CD4-positive, alpha-beta T cell (primary cell): ENCODE data around the gene RASA4B. TPM values are rescaled to one million over a fixed set of nuclear protein-coding genes. Genes with fewer than 3 reads are reported as not detected.
"Not testable (repeated sequence)": the region's sequence is repeated elsewhere in the genome, so short reads cannot be mapped to it uniquely, and the experiment has no call there.

ENCODE experiments used
- ATAC-seq: fragments of 200-7000 bp; cut with Tn5 transposase; one replicate; pipeline ENCODE4 v1.10.0; 2022; ENCODE audit warnings: mild to moderate bottlenecking; ENCODE audit not compliant: poor library complexity
- CTCF ChIA-PET: fragments of 350-600 bp; sonication (Branson Sonifier 250); formaldehyde crosslinking; loops from one replicate; lab custom pipeline; 2021; ENCODE audit warnings: antibody characterized with exemption, inconsistent platforms; lab: Charles Lee
- POLR2A ChIA-PET: fragments of 350-600 bp; sonication (Branson Sonifier 250); formaldehyde crosslinking; loops from one replicate; lab custom pipeline; 2021; ENCODE audit warnings: antibody characterized with exemption, inconsistent platforms; lab: Charles Lee
- DNase-seq, 14 experiments: peaks; one replicate each; pipeline ENCODE4 v3.0.0-alpha.2; 2013 to 2020; ENCODE audit warnings: mixed read lengths in 2 of 14
- H3K27ac ChIP-seq, 2 donors: one replicate each; pipeline versions ENCODE4 v1.5.1 to v1.7.0; 2013; ENCODE audit warnings: low read length in 2 of 2, low read depth in 1 of 2, mild to moderate bottlenecking in 1 of 2
- H3K27me3 ChIP-seq, 2 experiments: 1 replicate in 1 of 2; 2 replicates in 1 of 2; pipeline versions ENCODE4 v1.6.1 to v1.7.0; 2013; ENCODE audit warnings: low read length in 2 of 2, control low read depth in 1 of 2, mild to moderate bottlenecking in 1 of 2, moderate library complexity in 1 of 2; ENCODE audit not compliant: insufficient read depth in 2 of 2, control insufficient read depth in 1 of 2
- H3K36me3 ChIP-seq: one replicate; pipeline ENCODE4 v1.6.1; 2013; ENCODE audit warnings: low read length, control low read depth; ENCODE audit not compliant: insufficient read depth
- H3K4me1 ChIP-seq: one replicate; pipeline ENCODE4 v1.6.1; 2013; ENCODE audit warnings: low read length, control low read depth; ENCODE audit not compliant: insufficient read depth
- H3K4me3 ChIP-seq: one replicate; pipeline ENCODE4 v1.5.1; 2013; ENCODE audit warnings: mild to moderate bottlenecking, low read length, moderate library complexity
- H3K9me3 ChIP-seq, 2 experiments: 1 replicate in 1 of 2; 2 replicates in 1 of 2; pipeline versions ENCODE4 v1.6.1 to v1.7.0; 2013; ENCODE audit warnings: low read length in 2 of 2, mild to moderate bottlenecking in 2 of 2, control low read depth in 1 of 2, moderate library complexity in 1 of 2; ENCODE audit not compliant: control insufficient read depth in 1 of 2, insufficient read depth in 1 of 2
- H3K27ac Mint-ChIP-seq: one replicate; pipeline ENCODE4 v1.8.0; 2020; ENCODE audit warnings: mixed read lengths
- H3K27me3 Mint-ChIP-seq: one replicate; pipeline ENCODE4 v1.8.0; 2021; ENCODE audit warnings: mixed read lengths
- H3K36me3 Mint-ChIP-seq: one replicate; pipeline ENCODE4 v1.8.0; 2021; ENCODE audit warnings: low read depth, mixed read lengths
- H3K4me1 Mint-ChIP-seq: one replicate; pipeline ENCODE4 v1.8.0; 2021; ENCODE audit warnings: low read depth, mixed read lengths
- H3K4me3 Mint-ChIP-seq: one replicate; pipeline ENCODE4 v1.8.0; 2020; ENCODE audit warnings: mild to moderate bottlenecking, mixed read lengths
- H3K9me3 Mint-ChIP-seq: one replicate; pipeline ENCODE4 v1.8.0; 2020; ENCODE audit warnings: mixed read lengths
- intact Hi-C, 2 experiments: fragments of 100-400 bp; cut with DNase I in 1 of 2; cut with micrococcal nuclease in 1 of 2; formaldehyde crosslinking; loops; one replicate each; pipeline versions ENCODE4 v1.15.1 to v1.9.0; 2023 to 2025; cut with DNase I, micrococcal nuclease
- polyA plus RNA-seq, 2 donors: library from polyadenylated mRNA; unstranded; fragments of 120-200 nt; gene quantifications; one replicate each; pipeline ENCODE4 v1.2.1, GENCODE V29; 2013
- total RNA-seq, 174 experiments: library from RNA in 2 of 174; stranded (reverse) in 2 of 174; gene quantifications; one replicate each; pipeline ENCODE4 v1.2.3 and lab custom pipeline; 2021 to 2026

The RASA4B gene
- total RNA-seq (10 to 100 TPM; 31.9 to 40.7 TPM), total RNA-seq (lab: John Stamatoyannopoulos, UW) (0.51 to 10.1 (median 2.8) reads per million in 172 experiments)
- 19.2 TPM for polyA plus RNA-seq (2013, experiment 1 of 2)
- 27.0 TPM for polyA plus RNA-seq (2013, experiment 2 of 2)

- H3K4me1 Mint-ChIP-seq, H3K36me3 Mint-ChIP-seq, H3K36me3 ChIP-seq, H3K4me3 Mint-ChIP-seq, H3K27me3 ChIP-seq, CTCF ChIA-PET, H3K27ac Mint-ChIP-seq, H3K9me3 Mint-ChIP-seq, H3K4me1 ChIP-seq, H3K9me3 ChIP-seq, H3K27me3 Mint-ChIP-seq, intact Hi-C loops, H3K27ac ChIP-seq, POLR2A ChIA-PET: not testable (repeated sequence)
- ATAC-seq, result peak; percentile 100
- H3K4me3 ChIP-seq, result peak within 1 kb of the TSS; percentile 16
- peak in 6 of 14 experiments; percentile 3 to 59 (median 29) for DNase-seq
These were observed at the start of gene RASA4B for GRCh38 chr7:102517550-102518147. TSS of gene RASA4B (minus strand) at chr7:102517777. CDS start at chr7:102517710, 67 bp downstream.

- H3K9me3 ChIP-seq, H3K27ac ChIP-seq, CTCF ChIA-PET, H3K27me3 ChIP-seq, H3K36me3 Mint-ChIP-seq, H3K27ac Mint-ChIP-seq, POLR2A ChIA-PET, H3K4me3 ChIP-seq, H3K36me3 ChIP-seq, H3K27me3 Mint-ChIP-seq, H3K9me3 Mint-ChIP-seq, ATAC-seq, H3K4me3 Mint-ChIP-seq, H3K4me1 Mint-ChIP-seq, intact Hi-C loops, DNase-seq, H3K4me1 ChIP-seq: not testable (repeated sequence)
These were observed 33.3 kb upstream of the RASA4B start, which contains the start of gene SPDYE2 for GRCh38 chr7:102550808-102551422. TSS of gene SPDYE2 (plus strand) at chr7:102551226. CDS start at chr7:102553256, 2,030 bp downstream.

GRCh38 chr7:102546353-102546752, 28.8 kb upstream of the RASA4B start:
- H3K36me3 ChIP-seq, intact Hi-C loops, H3K27ac Mint-ChIP-seq, ATAC-seq, H3K27me3 Mint-ChIP-seq, DNase-seq, H3K9me3 ChIP-seq, H3K27ac ChIP-seq, H3K4me3 Mint-ChIP-seq, H3K9me3 Mint-ChIP-seq, H3K4me1 Mint-ChIP-seq, CTCF ChIA-PET, H3K36me3 Mint-ChIP-seq, H3K4me1 ChIP-seq, H3K27me3 ChIP-seq, H3K4me3 ChIP-seq, POLR2A ChIA-PET: not testable (repeated sequence)

- ATAC-seq, intact Hi-C loops, H3K27me3 Mint-ChIP-seq, H3K27ac Mint-ChIP-seq, H3K4me1 Mint-ChIP-seq, H3K4me3 ChIP-seq, H3K27ac ChIP-seq, POLR2A ChIA-PET, H3K4me1 ChIP-seq, H3K9me3 Mint-ChIP-seq, CTCF ChIA-PET, H3K36me3 Mint-ChIP-seq, H3K36me3 ChIP-seq, H3K27me3 ChIP-seq, H3K9me3 ChIP-seq, H3K4me3 Mint-ChIP-seq: not testable (repeated sequence)
- peak in 1 of 14 experiments; percentile 29 for DNase-seq
These were observed 27.7 kb upstream of the RASA4B start for GRCh38 chr7:102545288-102545687.

GRCh38 chr7:102544372-102544771, 26.8 kb upstream of the RASA4B start:
- not testable (repeated sequence) for ATAC-seq

GRCh38 chr7:102543596-102543995, 26.0 kb upstream of the RASA4B start, which contains the start of gene UPK3BL2:
TSS of gene UPK3BL2 (minus strand) at chr7:102543696. CDS start at chr7:102543636, 60 bp downstream.
- H3K27me3 Mint-ChIP-seq, H3K36me3 ChIP-seq, ATAC-seq, intact Hi-C loops, CTCF ChIA-PET, H3K27ac Mint-ChIP-seq, H3K4me1 ChIP-seq, H3K4me3 Mint-ChIP-seq, H3K4me3 ChIP-seq, H3K9me3 ChIP-seq, H3K36me3 Mint-ChIP-seq, POLR2A ChIA-PET, H3K9me3 Mint-ChIP-seq, H3K27me3 ChIP-seq, DNase-seq, H3K27ac ChIP-seq, H3K4me1 Mint-ChIP-seq: not testable (repeated sequence)

More at GRCh38 chr7:102544372-102544771, 26.8 kb upstream of the RASA4B start:
- H3K36me3 ChIP-seq, H3K9me3 ChIP-seq, POLR2A ChIA-PET, H3K9me3 Mint-ChIP-seq, H3K4me3 Mint-ChIP-seq, intact Hi-C loops, H3K36me3 Mint-ChIP-seq, H3K27me3 Mint-ChIP-seq, H3K4me1 ChIP-seq, H3K4me1 Mint-ChIP-seq, DNase-seq, H3K27me3 ChIP-seq, H3K4me3 ChIP-seq, CTCF ChIA-PET, H3K27ac ChIP-seq, H3K27ac Mint-ChIP-seq: not testable (repeated sequence)

GRCh38 chr7:102542771-102543170, 25.2 kb upstream of the RASA4B start:
- H3K9me3 ChIP-seq, intact Hi-C loops, H3K4me3 ChIP-seq, H3K27ac ChIP-seq, H3K27me3 Mint-ChIP-seq, H3K27ac Mint-ChIP-seq, CTCF ChIA-PET, DNase-seq, H3K36me3 ChIP-seq, H3K4me1 Mint-ChIP-seq, H3K4me1 ChIP-seq, H3K9me3 Mint-ChIP-seq, H3K27me3 ChIP-seq, ATAC-seq, POLR2A ChIA-PET, H3K36me3 Mint-ChIP-seq, H3K4me3 Mint-ChIP-seq: not testable (repeated sequence)
